NCI-H460 (cell line): ENCODE results near the gene PAN3. TPM values are rescaled to one million over a fixed set of nuclear protein-coding genes. Genes with fewer than 3 reads are reported as not detected.

ENCODE experiments used
- DNase-seq: peaks from one replicate; pipeline ENCODE4 v3.0.0-alpha.2; 2016; ENCODE audit warnings: low read depth; ENCODE audit errors: extremely low read depth
- small RNA-seq, 2 experiments: library from RNA; depleted of rRNA; stranded (forward); fragments of <200 nt; gene quantifications; one replicate each; pipeline ENCODE3, GENCODE V24; 2014
- total RNA-seq: library from RNA; depleted of rRNA; stranded (reverse); fragments of >200 nt; shearing (Covaris generic); gene quantifications from 2 replicates; pipeline ENCODE4 v1.2.3, GENCODE V29; 2014; rRNA removed

The PAN3 gene
- total RNA-seq, 1 experiment from 2014 or later, result 16.2 TPM

DNA sequence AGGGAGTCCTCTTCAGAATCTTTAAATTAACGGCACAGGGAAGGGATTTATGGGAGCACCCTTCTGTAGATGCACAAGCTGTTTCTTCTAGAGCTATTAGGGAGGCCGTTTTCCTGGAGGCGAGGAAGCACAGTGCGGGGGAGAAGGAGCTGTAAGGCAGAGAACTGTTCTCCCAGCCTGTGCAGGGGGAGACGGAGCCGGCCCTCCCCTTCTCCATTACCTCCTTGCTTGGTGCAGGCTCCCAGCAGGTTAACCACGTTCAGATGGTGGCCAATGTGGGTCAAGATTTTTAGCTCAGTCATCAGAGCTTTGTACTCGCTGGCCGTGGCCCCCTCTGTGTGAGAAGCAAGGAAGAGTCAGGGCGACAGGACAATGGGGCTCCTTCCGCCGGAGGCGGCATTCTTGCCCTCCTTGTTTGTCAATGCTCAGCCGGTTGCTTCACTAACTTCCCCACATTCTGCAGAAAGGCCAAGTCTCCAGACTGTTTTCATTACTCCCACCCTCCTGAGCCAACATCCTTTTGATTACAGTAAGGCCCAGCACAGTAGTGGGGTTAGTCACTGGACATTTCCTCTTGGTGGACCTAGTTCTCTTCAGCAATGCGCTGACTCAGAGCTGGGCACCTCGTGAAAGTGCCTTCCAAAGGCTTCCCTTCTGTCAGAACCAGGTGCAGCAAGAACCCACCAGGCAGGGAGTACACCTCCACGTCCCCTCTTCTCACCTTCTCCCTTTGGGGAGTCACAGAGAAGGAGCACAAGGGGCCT lies 191.2 kb downstream of the PAN3 start:
- DNase-seq, result no peak

- no peak for DNase-seq
Observed at GRCh38 chr13:28333204-28333881, 195.0 kb downstream of the PAN3 start.

GRCh38 chr13:28336193-28336657 lies 197.9 kb downstream of the PAN3 start:
- DNase-seq, result no peak

DNA sequence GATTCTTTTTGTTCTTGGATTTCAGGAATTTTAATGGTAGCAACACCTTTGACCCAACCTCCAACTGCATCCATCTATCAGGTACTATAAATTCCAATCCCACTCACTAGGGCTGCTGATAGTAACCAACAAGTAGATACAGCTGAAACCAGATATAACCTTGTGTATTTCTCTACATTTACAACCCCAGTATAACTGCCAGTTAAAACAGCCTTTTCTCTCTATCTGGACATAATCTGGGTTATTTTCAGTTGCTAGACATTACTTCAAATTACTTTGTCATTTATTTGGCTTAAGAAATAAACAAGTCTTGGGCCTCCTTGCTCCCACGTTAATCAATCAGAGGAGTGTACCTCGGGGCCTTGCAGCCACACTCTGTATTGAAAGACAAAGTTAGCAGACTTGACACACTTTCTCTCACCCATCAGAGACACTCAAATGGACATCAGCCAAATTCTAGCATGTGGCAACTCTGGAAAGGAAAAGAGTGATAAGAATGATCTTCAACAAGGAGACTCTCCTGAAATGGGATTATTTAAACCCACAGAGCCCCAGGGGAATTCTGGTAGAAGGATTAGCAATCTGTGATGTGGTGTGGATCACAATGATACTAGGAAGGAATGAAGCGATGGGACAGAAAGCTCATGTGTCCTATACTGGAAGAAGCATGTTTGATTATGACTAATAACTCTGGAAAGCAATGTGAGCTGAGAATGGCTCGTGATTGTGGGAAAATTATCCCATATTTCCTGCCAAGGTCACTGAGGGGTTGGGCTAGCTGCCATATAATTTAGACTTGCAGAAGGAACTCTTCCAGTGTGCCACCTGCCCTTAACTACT lies 199.0 kb downstream of the PAN3 start:
- no peak for DNase-seq

GRCh38 chr13:28338006-28338574 lies 199.7 kb downstream of the PAN3 start:
- no peak for DNase-seq

DNA sequence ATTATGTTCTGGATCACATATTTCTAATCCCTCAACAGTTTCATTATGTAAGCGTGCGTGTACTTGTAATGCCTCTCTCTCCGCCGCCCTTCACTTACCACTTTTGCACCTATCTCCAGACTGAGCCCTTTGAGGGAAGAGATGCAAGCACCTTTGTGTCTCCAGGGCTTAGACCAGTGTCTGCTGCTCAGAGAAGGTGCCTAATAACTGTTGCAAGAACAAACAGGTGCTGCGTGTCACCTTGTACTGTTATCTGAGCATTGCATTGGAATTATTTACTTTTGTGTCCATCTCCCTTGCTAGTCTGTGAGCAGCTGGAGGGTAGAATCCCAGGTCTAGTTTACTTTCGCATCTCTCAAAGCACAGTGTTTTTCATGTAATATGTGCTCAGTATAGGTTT lies 200.4 kb downstream of the PAN3 start:
- DNase-seq, result no peak

DNA sequence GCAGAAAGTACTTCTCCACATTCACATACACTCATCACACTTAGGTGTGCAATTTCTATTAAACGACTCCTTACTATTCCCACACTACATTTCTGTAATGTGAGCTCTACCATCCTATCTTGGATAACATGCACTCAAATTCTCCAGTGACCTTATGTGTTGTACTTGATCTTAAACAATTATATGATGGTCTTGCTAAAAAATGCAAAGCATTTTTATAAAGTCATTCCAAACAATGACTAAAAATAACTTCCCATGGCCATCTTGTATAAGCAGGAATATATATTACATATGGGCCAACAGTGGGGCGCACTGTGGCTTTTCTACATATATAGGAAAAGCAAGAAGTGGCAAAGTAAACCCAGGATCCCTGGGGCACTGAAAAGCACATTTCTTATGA lies 201.1 kb downstream of the PAN3 start:
- no peak for DNase-seq

GRCh38 chr13:28340272-28340793 lies 202.0 kb downstream of the PAN3 start:
- DNase-seq, result no peak

DNA sequence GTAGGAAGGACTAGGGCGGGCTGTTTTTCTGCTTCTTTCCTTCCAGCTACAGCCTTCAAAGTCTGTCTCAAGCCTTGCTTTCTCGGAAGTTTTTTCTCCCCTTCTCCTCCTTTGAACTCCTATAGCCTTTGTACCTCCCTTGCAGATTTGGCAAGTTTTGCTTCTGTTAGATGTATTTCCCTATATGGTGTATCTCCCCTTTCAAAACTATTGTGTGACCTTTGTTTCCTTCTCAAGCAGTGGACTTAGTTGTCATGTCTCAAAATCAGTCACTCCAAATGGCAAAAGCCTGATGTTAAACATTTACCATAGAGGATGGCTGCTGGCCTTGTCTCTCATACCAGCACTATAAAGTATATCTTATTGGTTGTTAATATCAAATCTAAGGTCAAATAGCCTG lies 203.9 kb downstream of the PAN3 start:
- DNase-seq, result no peak

- DNase-seq, result no peak
Observed at GRCh38 chr13:28344163-28344562, 205.8 kb downstream of the PAN3 start.

Small RNA genes within 50 kb of the gene (small RNA-seq; reads per million reads assigned to genes)
- 0 reads per million in 2 experiments for gene RNU6-82P

Other genes with a start within 250 kb of the PAN3 start
- 0.12 TPM in 1 of 2 replicates, not detected in the other for gene PDX1, start 218.5 kb upstream of the PAN3 start, total RNA-seq
- not detected in 2 replicates for gene CDX2, start 169.2 kb upstream of the PAN3 start, total RNA-seq
- not detected in 2 replicates for gene URAD, start 149.9 kb upstream of the PAN3 start, total RNA-seq
- not detected in 2 replicates for gene FLT3, start 38.0 kb upstream of the PAN3 start, total RNA-seq